GM08714 (cell line): ENCODE results near the gene MYBPC1.
"Not testable (repeated sequence)": the region's sequence is repeated elsewhere in the genome, so short reads cannot be mapped to it uniquely, and the experiment has no call there.

Source experiments
- H3K4me3 ChIP-seq: fragments of 200-500 bp; sonication (Bioruptor generic); 2 replicates; pipeline ENCODE4 v1.5.1; 2014; ENCODE audit warnings: mild to moderate bottlenecking, low read length, inconsistent platforms
- ZNF274 ChIP-seq: IDR thresholded peaks from 2 replicates; pipeline ENCODE4 v1.6.1; 2012; ENCODE audit warnings: mild to moderate bottlenecking, low read depth, low read length

The MYBPC1 gene

GRCh38 chr12:101700299-101700820 lies 105.6 kb downstream of the MYBPC1 start:
- no peak overlapping the region for H3K4me3 ChIP-seq
- TF ChIP-seq ZNF274, result no peak

- H3K4me3 ChIP-seq, result no peak overlapping the region
- TF ChIP-seq ZNF274, result no peak
These were observed 108.7 kb downstream of the MYBPC1 start for GRCh38 chr12:101703487-101703886.

- TF ChIP-seq ZNF274, result no peak
- H3K4me3 ChIP-seq, result no peak overlapping the region
These were observed 111.6 kb downstream of the MYBPC1 start for GRCh38 chr12:101706403-101706802.

- no peak for TF ChIP-seq ZNF274
- H3K4me3 ChIP-seq, result no peak overlapping the region
These were observed 112.5 kb downstream of the MYBPC1 start for GRCh38 chr12:101707131-101707782.

GRCh38 chr12:101710288-101710687 lies 115.5 kb downstream of the MYBPC1 start:
- H3K4me3 ChIP-seq, result no peak overlapping the region
- no peak for TF ChIP-seq ZNF274

- TF ChIP-seq ZNF274, result no peak
- no peak overlapping the region for H3K4me3 ChIP-seq
These were observed 118.4 kb downstream of the MYBPC1 start for GRCh38 chr12:101713059-101713682.

GRCh38 chr12:101713930-101714329 lies 119.2 kb downstream of the MYBPC1 start:
- no peak for TF ChIP-seq ZNF274
- no peak overlapping the region for H3K4me3 ChIP-seq

- H3K4me3 ChIP-seq, result no peak overlapping the region
- no peak for TF ChIP-seq ZNF274
These were observed 120.2 kb downstream of the MYBPC1 start for GRCh38 chr12:101714877-101715444.

GRCh38 chr12:101719566-101719965 lies 124.8 kb downstream of the MYBPC1 start:
- no peak for TF ChIP-seq ZNF274
- H3K4me3 ChIP-seq, result no peak overlapping the region

GRCh38 chr12:101720118-101720517 lies 125.3 kb downstream of the MYBPC1 start:
- no peak for TF ChIP-seq ZNF274
- no peak overlapping the region for H3K4me3 ChIP-seq

- no peak for TF ChIP-seq ZNF274
- no peak overlapping the region for H3K4me3 ChIP-seq
These were observed 127.6 kb downstream of the MYBPC1 start for GRCh38 chr12:101722392-101722791.

GRCh38 chr12:101727098-101727497 lies 132.3 kb downstream of the MYBPC1 start:
- no peak for TF ChIP-seq ZNF274
- H3K4me3 ChIP-seq, result no peak overlapping the region

- no peak overlapping the region for H3K4me3 ChIP-seq
- TF ChIP-seq ZNF274, result no peak
These were observed 135.1 kb downstream of the MYBPC1 start for GRCh38 chr12:101729842-101730241.

- no peak overlapping the region for H3K4me3 ChIP-seq
These were observed 137.5 kb downstream of the MYBPC1 start for GRCh38 chr12:101732318-101732717.

GRCh38 chr12:101733166-101733565 lies 138.4 kb downstream of the MYBPC1 start:
- no peak for TF ChIP-seq ZNF274
- H3K4me3 ChIP-seq, result no peak overlapping the region

More at GRCh38 chr12:101732318-101732717, 137.5 kb downstream of the MYBPC1 start:
- TF ChIP-seq ZNF274, result no peak

- H3K4me3 ChIP-seq, result not testable (repeated sequence)
These were observed 139.7 kb downstream of the MYBPC1 start for GRCh38 chr12:101734482-101734881.
